ENCODE data around the gene MYRIP.

The MYRIP gene

GRCh38 chr3:39903253-39903652, 93.8 kb downstream of the MYRIP start:
- no peak for DNase-seq

- DNase-seq: no peak
Measured at GRCh38 chr3:39905788-39906187, 96.4 kb downstream of the MYRIP start.

- DNase-seq: no peak
Measured at GRCh38 chr3:39907981-39908380, 98.6 kb downstream of the MYRIP start.

- no peak for DNase-seq
Measured at GRCh38 chr3:39910135-39910534, 100.7 kb downstream of the MYRIP start.

- DNase-seq: no peak
Measured at GRCh38 chr3:39910826-39911464, 101.5 kb downstream of the MYRIP start.

GRCh38 chr3:39911465-39912309, 102.3 kb downstream of the MYRIP start:
- no peak for DNase-seq

GRCh38 chr3:39915027-39915426, 105.6 kb downstream of the MYRIP start:
- DNase-seq: no peak

- DNase-seq: no peak
Measured at GRCh38 chr3:39917065-39917773, 107.8 kb downstream of the MYRIP start.

- DNase-seq: no peak
Measured at GRCh38 chr3:39919281-39919680, 109.9 kb downstream of the MYRIP start.

GRCh38 chr3:39920271-39920670, 110.9 kb downstream of the MYRIP start:
- DNase-seq: no peak

GRCh38 chr3:39927479-39927878, 118.1 kb downstream of the MYRIP start:
- no peak for DNase-seq

- DNase-seq: peak in 2 of 58 donors; percentile 4 to 17
Measured at GRCh38 chr3:39933986-39934693, 124.7 kb downstream of the MYRIP start.

- DNase-seq: peak in 6 of 58 donors; percentile 5 to 48 (median 14)
Measured at GRCh38 chr3:39934696-39935095, 125.3 kb downstream of the MYRIP start.

GRCh38 chr3:39935261-39935660, 125.9 kb downstream of the MYRIP start:
- DNase-seq: no peak

- no peak for DNase-seq
Measured at GRCh38 chr3:39936848-39937247, 127.4 kb downstream of the MYRIP start.

GRCh38 chr3:39937315-39937714, 127.9 kb downstream of the MYRIP start:
- DNase-seq: peak in 22 of 58 donors; percentile 8 to 82 (median 50)

- DNase-seq: no peak
Measured at GRCh38 chr3:39937874-39938273, 128.5 kb downstream of the MYRIP start.

- no peak for DNase-seq
Measured at GRCh38 chr3:39941931-39942330, 132.5 kb downstream of the MYRIP start.

GRCh38 chr3:39960515-39961191, 151.2 kb downstream of the MYRIP start:
- DNase-seq: peak in 2 of 58 donors; percentile 1 to 34

GRCh38 chr3:39961230-39961629, 151.8 kb downstream of the MYRIP start:
- DNase-seq: no peak

GRCh38 chr3:39962581-39962980, 153.2 kb downstream of the MYRIP start:
- peak in 7 of 58 donors; percentile 1 to 40 (median 17) for DNase-seq

Data from anterior cingulate cortex (tissue), 58 donors.